ENCODE measurements around the gene C5orf24. TPM values are rescaled to one million over a fixed set of nuclear protein-coding genes. Genes with fewer than 3 reads are reported as not detected.
A peak's percentile ranks its signal among the peaks of the same experiment; 100 is the strongest.

C5orf24 gene
- total RNA-seq, 1 experiment from 2014 or later, result 61.4 TPM

- no peaks in the 10 kb centered on the region for H3K4me1 Mint-ChIP-seq (ENCODE audit: insufficient read depth, unreplicated experiment)
- peak within 1 kb of the TSS; percentile 96 for H3K4me3 Mint-ChIP-seq (ENCODE audit: unreplicated experiment)
- CTCF ChIA-PET, result interaction anchor here (0.6 to 3.9 kb wide), 55 partner anchors 9 to 705 kb away, joined by 3 to 30 read pairs (median 4); partner anchors contain the start of genes C5orf24 and TXNDC15
- no peaks in the 10 kb centered on the region for H3K27me3 Mint-ChIP-seq (ENCODE audit: insufficient read depth, unreplicated experiment)
- intact Hi-C loops (cut with micrococcal nuclease), result loop anchor here (1.0 to 2.0 kb wide), 8 partner anchors 30 to 602 kb away; partner anchors contain the start of genes CAMLG and TXNDC15
- H3K36me3 Mint-ChIP-seq (ENCODE audit: insufficient read depth, unreplicated experiment), result peaks cover 32% of the 10 kb centered on the region
- peak within 1 kb of the TSS; percentile 94 for H3K27ac Mint-ChIP-seq (ENCODE audit: low read depth, unreplicated experiment)
- POLR2A ChIA-PET, result interaction anchor here (0.7 to 2.5 kb wide), 34 partner anchors 8 to 729 kb away, joined by 3 to 32 read pairs (median 4); partner anchors contain the start of genes C5orf24, CAMLG, DDX46 and JADE2
- peak; percentile 95 for TF ChIP-seq CTCF (IDR thresholded peaks at IDR 0.05; ENCODE audit: unreplicated experiment)
- H3K9me3 Mint-ChIP-seq (ENCODE audit: unreplicated experiment), result no peaks in the 10 kb centered on the region
- BruUV-seq (replicated peaks), result no TSS peak
- peak; percentile 94 for DNase-seq (ENCODE audit: unreplicated experiment)
Measured at GRCh38 chr5:134904610-134905245, 59.0 kb downstream of the C5orf24 start, which contains the start of gene PCBD2. PCBD2 (plus strand) TSS chr5:134905131; CDS start chr5:134905140, 9 bp downstream.

GRCh38 chr5:134905246-134905996, 59.7 kb downstream of the C5orf24 start:
- CTCF ChIA-PET, result interaction anchor here (0.6 to 3.9 kb wide), 58 partner anchors 9 to 602 kb away, joined by 3 to 30 read pairs (median 4); partner anchors contain the start of genes C5orf24 and TXNDC15
- POLR2A ChIA-PET, result interaction anchor here (0.7 to 2.5 kb wide), 26 partner anchors 9 to 729 kb away, joined by 3 to 32 read pairs (median 4); partner anchors contain the start of genes C5orf24, CAMLG, DDX46 and TXNDC15
- H3K27ac Mint-ChIP-seq (ENCODE audit: low read depth, unreplicated experiment), result peak overlapping the region; percentile 94
- TF ChIP-seq CTCF (IDR thresholded peaks at IDR 0.05; ENCODE audit: unreplicated experiment), result peak; percentile 91
- no peaks in the 10 kb centered on the region for H3K27me3 Mint-ChIP-seq (ENCODE audit: insufficient read depth, unreplicated experiment)
- H3K4me1 Mint-ChIP-seq (ENCODE audit: insufficient read depth, unreplicated experiment), result no peaks in the 10 kb centered on the region
- BruUV-seq (replicated peaks), result TSS peak; percentile 62
- no peaks in the 10 kb centered on the region for H3K9me3 Mint-ChIP-seq (ENCODE audit: unreplicated experiment)
- intact Hi-C loops (cut with micrococcal nuclease), result loop anchor here (1.0 to 2.0 kb wide), 6 partner anchors 55 to 603 kb away; partner anchors contain the start of gene CAMLG
- H3K36me3 Mint-ChIP-seq (ENCODE audit: insufficient read depth, unreplicated experiment), result peaks cover 28% of the 10 kb centered on the region
- DNase-seq (ENCODE audit: unreplicated experiment), result peak; percentile 85
- H3K4me3 Mint-ChIP-seq (ENCODE audit: unreplicated experiment), result peak overlapping the region; percentile 96

GRCh38 chr5:134906811-134907210, 61.0 kb downstream of the C5orf24 start:
- H3K27me3 Mint-ChIP-seq (ENCODE audit: insufficient read depth, unreplicated experiment), result no peaks in the 10 kb centered on the region
- BruUV-seq (replicated peaks), result no TSS peak
- peak overlapping the region; percentile 94 for H3K27ac Mint-ChIP-seq (ENCODE audit: low read depth, unreplicated experiment)
- POLR2A ChIA-PET, result interaction anchor here (0.7 to 1.1 kb wide), 4 partner anchors 10 to 305 kb away, joined by 3 to 5 read pairs (median 4); no protein-coding TSS in a partner anchor
- no peak for TF ChIP-seq CTCF (IDR thresholded peaks at IDR 0.05; ENCODE audit: unreplicated experiment)
- H3K4me3 Mint-ChIP-seq (ENCODE audit: unreplicated experiment), result peak overlapping the region; percentile 96
- H3K9me3 Mint-ChIP-seq (ENCODE audit: unreplicated experiment), result no peaks in the 10 kb centered on the region
- H3K36me3 Mint-ChIP-seq (ENCODE audit: insufficient read depth, unreplicated experiment), result peaks cover 35% of the 10 kb centered on the region
- DNase-seq (ENCODE audit: unreplicated experiment), result no peak
- H3K4me1 Mint-ChIP-seq (ENCODE audit: insufficient read depth, unreplicated experiment), result peaks cover 4% of the 10 kb centered on the region
- CTCF ChIA-PET, result interaction anchor here (0.5 to 3.9 kb wide), 11 partner anchors 11 to 284 kb away, joined by 3 to 22 read pairs (median 4); no protein-coding TSS in a partner anchor
- intact Hi-C loops (cut with micrococcal nuclease), result no loop called here

Other genes starting within 250 kb of the C5orf24 start
- 104 and 116 TPM in 2 replicates for gene SAR1B, start 213.1 kb upstream of the C5orf24 start, total RNA-seq (2022)
- 39.1 and 41.4 TPM in 2 replicates for gene SEC24A, start 197.2 kb upstream of the C5orf24 start, total RNA-seq (2022)
- gene CAMLG, start 107.4 kb upstream of the C5orf24 start, total RNA-seq (2022), result 38.3 and 41.8 TPM in 2 replicates
- gene DDX46, start 87.2 kb upstream of the C5orf24 start, total RNA-seq (2022), result 57.7 and 77.0 TPM in 2 replicates
- gene TXNDC15, start 28.4 kb downstream of the C5orf24 start, total RNA-seq (2022), result 57.0 and 66.0 TPM in 2 replicates
- 27.3 and 34.5 TPM in 2 replicates for gene PCBD2, start 59.2 kb downstream of the C5orf24 start, total RNA-seq (2022)
- 0.91 and 1.9 TPM in 2 replicates for gene CATSPER3, start 121.9 kb downstream of the C5orf24 start, total RNA-seq (2022)
- gene PITX1, start 188.3 kb downstream of the C5orf24 start, total RNA-seq (2022), result 37.1 and 42.9 TPM in 2 replicates